Femur (tissue), 1 donor: Measurements from ENCODE around the gene INO80B.

Experiments
- DNase-seq: peaks from one replicate; pipeline ENCODE4 v3.0.0-alpha.2; 2017

Gene INO80B

GRCh38 chr2:74503506-74504475 lies 48.9 kb downstream of the INO80B start:
- no peak for DNase-seq

DNA sequence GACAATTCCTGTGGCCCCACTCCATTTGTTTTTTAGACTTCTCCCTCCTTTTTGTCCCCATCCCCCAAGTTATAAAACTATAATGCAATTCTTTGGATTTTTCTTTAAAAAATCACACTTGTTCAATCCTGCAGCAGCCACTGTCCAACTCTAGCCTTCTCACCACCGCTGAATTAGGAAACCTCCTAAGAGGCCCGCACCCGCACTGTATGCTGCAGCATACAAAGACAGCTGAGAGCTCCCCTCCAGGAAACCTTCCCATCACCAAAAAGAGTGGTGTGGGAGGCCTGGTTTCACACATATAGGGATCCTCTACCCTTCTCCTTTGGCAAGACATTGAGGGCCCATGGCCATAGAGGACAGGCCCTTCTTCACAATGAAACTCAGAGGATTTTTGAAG lies 49.7 kb downstream of the INO80B start:
- DNase-seq = no peak

GRCh38 chr2:74505448-74506246 lies 50.8 kb downstream of the INO80B start:
- DNase-seq = no peak

DNA sequence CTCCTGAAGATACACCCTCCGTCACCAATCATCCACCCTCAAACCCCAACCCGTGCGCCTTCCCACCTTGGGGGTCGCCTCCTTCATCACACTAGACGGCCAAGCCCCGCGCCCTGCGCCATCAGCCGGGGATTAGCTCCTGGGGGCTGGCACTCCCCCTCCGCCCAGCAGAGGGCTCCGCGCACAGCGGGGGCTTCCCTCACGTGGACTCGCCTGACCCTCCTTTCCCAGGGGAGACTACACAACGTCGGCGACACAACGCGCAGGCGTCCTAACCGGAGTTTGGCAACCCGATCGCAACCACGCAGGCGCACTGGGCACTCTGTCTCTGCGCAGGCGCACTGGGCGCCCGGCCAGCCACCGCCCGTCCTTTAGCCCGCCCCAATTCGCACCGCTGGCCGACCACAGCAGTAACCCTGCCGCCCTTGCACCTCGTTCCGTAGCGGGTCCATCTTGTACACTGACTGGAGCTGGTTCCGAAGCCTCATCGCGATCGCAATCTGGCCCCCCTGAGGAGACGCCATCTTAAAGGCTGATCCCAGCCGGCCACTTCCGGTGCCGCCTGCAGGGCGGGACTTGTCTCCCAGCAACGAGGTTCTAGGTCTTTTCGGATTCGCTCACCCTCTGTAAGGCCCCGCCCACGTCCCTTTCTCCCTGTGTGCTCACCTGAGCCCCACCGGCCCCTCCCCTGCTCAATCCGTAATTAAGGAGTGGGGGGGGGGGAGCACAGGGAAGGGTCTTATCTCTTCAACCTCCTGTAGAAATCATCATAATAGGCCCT lies 52.4 kb downstream of the INO80B start, which contains the start of gene PCGF1:
TSS of gene PCGF1 (minus strand) at position 551 of the 781 bp plus-strand sequence. CDS start at position 524, 27 bp downstream.
- DNase-seq = peak; percentile 99
